ENCODE results near the gene RNF103. TPM values are rescaled to one million over a fixed set of nuclear protein-coding genes. Genes with fewer than 3 reads are reported as not detected.

The RNF103 gene
- total and polyA plus RNA-seq, 2 of the 13 experiments (the other 11 are each of a cell fraction or from before 2014, with no cell fraction given) = 19.8 to 21.1 TPM

GRCh38 chr2:86649119-86649947 lies 25.7 kb upstream of the RNF103 start (continued):
- TF ChIP-seq ZNF513 (CRISPR knock-in tag; conservative IDR thresholded peaks at IDR 0.05) (no peak), MIER3 (CRISPR knock-in tag; IDR thresholded peaks at IDR 0.05; ENCODE audit: borderline replicate concordance) (no peak), ZNF496 (CRISPR knock-in tag; IDR thresholded peaks at IDR 0.05; ENCODE audit: insufficient replicate concordance) (no peak), TRIM22 (IDR thresholded peaks at IDR 0.05) (no peak), TGIF2 (CRISPR knock-in tag; IDR thresholded peaks at IDR 0.05) (no peak), FOXC1 (CRISPR knock-in tag; IDR thresholded peaks at IDR 0.05; ENCODE audit: borderline replicate concordance) (no peak), ZBTB14 (CRISPR knock-in tag; IDR thresholded peaks at IDR 0.05) (no peak), SNAPC2 (CRISPR knock-in tag; IDR thresholded peaks at IDR 0.05) (no peak), HINFP (CRISPR knock-in tag; IDR thresholded peaks at IDR 0.05; ENCODE audit: low read depth) (no peak), NFE2L1 (CRISPR knock-in tag; IDR thresholded peaks at IDR 0.05; ENCODE audit: borderline replicate concordance) (no peak), ZNF792 (CRISPR knock-in tag; IDR thresholded peaks at IDR 0.05) (no peak), HMGA1 (CRISPR knock-in tag; conservative IDR thresholded peaks at IDR 0.05) (no peak), RFXAP (CRISPR knock-in tag; IDR thresholded peaks at IDR 0.05; ENCODE audit: borderline replicate concordance) (no peak), ZNF30 (CRISPR knock-in tag; IDR thresholded peaks at IDR 0.05) (no peak), ZKSCAN5 (CRISPR knock-in tag; IDR thresholded peaks at IDR 0.05) (no peak), ATF5 (CRISPR knock-in tag; IDR thresholded peaks at IDR 0.05; ENCODE audit: low read depth) (no peak), PLSCR1 (CRISPR knock-in tag; IDR thresholded peaks at IDR 0.05; ENCODE audit: borderline replicate concordance) (no peak), CREB1 (IDR thresholded peaks at IDR 0.05) (no peak), CREB1 (CRISPR knock-in tag; IDR thresholded peaks at IDR 0.05) (peak; percentile 57; the same call in 1 of the 2 replicates), ZNF782 (CRISPR knock-in tag; IDR thresholded peaks at IDR 0.05; ENCODE audit: borderline replicate concordance) (no peak), ATAD3A (CRISPR knock-in tag; IDR thresholded peaks at IDR 0.05) (no peak), IRF1 (CRISPR knock-in tag; IDR thresholded peaks at IDR 0.05; ENCODE audit: low read depth) (no peak)

Measured in HepG2 (cell line).